ENCODE measurements around the gene ELL2.

GRCh38 chr5:95966005-95966404, 4.4 kb upstream of the ELL2 start:
- TF ChIP-seq EZH2 (IDR thresholded peaks at IDR 0.05; ENCODE audit: insufficient read depth, low read length) = no peak
- TF ChIP-seq CTCF (IDR thresholded peaks at IDR 0.05; ENCODE audit: insufficient read depth, low read depth, low read length) = no peak

Data from astrocyte (in vitro differentiated cells and primary cell).